Stimulated activated CD4-positive, alpha-beta T cell treated with anti-CD3 and anti-CD28 coated beads, Interleukin-1b, Interleukin-23, amount 100 ng/mL, for 48 hours (primary cell): ENCODE measurements around the gene ZNF813.
"Not testable (repeated sequence)": the region's sequence is repeated elsewhere in the genome, so short reads cannot be mapped to it uniquely, and the experiment has no call there.

Source experiments
- DNase-seq: peaks from one replicate; pipeline ENCODE4 v3.0.0-alpha.2; 2020

The ZNF813 gene

DNA sequence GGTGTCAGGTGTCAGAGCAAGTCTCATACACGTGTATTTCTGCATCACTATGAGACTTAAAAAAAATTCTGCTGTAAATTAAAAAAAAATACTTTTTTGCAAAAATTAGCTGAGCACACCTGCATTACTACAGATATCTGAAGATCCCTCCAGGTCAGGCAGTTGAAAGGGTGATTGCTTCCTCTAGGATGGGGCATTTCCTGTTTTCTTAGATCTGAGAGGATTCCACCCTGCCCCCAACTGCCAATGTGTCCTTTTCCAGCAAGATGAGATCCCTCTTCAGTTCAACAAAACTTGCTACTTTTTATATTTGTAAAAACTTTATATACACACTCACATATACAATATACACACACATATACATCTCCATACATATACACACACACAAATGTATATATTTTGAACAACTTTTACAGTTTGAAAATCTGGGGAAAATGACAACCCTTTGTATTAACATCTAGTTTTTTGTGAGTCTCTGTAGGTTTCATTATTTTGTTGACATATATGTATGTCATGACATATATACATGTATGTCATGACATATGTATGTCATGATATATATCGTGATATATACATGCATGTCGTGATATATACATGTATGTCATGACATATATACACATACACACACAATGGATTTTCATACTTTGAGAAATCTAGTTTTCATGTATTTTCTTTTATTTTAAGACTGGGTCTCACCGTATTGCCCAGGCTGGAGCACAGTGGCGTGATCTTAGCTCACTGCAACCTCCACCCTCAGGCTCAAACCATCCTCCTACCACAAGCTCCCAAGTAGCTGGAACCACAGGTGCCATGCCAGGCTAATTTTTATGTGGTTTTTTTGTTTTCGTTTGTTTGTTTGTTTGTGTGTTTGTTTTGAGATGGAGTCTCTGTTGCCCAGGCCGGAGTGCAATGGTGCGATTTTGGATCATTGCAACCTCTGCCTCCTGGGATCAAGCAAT, 17.8 kb downstream of the ZNF813 start:
- DNase-seq = no peak

DNA sequence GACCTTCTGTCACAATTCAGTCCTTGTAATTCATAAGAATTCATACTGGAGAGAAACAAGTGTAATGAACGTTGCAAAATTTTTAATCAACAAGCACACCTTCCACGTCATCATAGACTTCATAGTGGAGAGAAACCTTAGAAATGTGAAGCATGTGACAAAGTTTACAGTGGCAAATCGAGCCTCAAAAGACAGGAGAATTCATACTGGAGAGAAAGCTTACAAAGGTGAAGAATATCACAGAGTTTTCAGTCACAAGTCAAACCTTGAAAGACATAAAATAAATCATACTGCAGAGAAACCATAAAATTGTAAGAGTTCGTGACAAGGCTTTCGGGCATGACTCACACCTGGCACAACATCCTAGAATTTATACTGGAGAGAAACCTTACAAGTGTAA, 24.6 kb downstream of the ZNF813 start:
- no peak for DNase-seq

DNA sequence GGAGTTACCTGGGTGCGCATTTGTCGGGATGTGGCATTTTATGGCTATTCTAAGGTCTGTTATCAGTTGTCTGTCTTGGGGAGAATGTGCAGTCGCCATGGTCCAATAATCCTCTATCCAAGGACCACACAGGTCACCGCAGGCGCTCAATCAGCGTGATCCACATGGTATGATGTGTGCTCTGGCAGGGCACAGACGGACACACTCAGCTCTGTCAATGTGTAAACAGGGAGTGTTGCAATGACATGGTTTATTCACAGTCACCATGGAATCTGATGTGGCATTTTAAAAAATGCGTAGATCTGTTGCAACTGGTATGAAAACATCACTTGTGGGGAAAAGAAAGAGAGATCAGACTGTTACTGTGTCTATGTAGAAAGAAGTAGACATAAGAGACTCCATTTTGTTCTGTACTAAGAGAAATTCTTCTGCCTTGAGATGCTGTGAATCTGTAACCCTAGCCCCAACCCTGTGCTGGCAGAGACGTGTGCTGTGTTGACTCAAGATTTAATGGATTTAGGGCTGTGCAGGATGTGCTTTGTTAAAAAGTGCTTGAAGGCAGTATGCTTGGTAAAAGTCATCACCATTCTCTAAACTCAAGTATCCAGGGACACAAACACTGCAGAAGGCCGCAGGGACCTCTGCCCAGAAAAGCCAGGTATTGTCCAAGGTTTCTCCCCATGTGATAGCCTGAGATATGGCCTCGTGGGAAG, 29.9 kb downstream of the ZNF813 start:
- not testable (repeated sequence) for DNase-seq

DNA sequence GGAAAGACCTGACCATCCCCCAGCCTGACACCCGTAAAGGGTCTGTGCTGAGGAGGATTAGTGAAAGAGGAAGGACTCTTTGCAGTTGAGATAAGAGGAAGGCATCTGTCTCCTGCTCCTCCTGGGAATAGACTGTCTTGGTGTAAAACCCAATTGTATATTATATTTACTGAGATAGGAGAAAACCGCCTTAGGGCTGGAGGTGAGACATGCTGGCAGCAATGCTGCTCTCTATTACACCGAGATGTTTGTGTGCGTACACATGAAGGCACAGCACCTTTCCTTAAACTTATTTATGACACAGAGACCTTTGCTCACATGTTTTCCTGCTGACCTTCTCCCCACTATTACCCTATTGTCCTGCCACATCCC, 30.5 kb downstream of the ZNF813 start:
- not testable (repeated sequence) for DNase-seq

DNA sequence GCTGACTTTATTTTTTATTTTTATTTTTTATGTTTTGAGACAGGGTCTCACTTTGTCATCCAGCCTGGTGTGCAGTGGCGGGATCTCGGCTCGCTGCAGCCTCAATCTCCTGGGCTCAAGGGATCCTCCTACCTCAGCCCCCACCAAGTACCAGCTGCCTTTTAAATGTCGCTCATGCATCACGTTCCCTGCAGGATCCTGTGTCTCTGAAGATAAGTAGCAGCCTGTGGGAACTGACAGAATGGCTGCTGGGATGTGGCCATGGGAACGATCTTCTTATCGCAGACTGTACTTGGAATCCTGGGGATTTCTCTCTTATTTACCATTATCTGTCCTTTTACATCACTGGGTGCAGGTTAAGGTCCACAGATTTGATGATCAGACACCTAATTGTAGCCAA, 35.6 kb downstream of the ZNF813 start:
- DNase-seq = not testable (repeated sequence)

DNA sequence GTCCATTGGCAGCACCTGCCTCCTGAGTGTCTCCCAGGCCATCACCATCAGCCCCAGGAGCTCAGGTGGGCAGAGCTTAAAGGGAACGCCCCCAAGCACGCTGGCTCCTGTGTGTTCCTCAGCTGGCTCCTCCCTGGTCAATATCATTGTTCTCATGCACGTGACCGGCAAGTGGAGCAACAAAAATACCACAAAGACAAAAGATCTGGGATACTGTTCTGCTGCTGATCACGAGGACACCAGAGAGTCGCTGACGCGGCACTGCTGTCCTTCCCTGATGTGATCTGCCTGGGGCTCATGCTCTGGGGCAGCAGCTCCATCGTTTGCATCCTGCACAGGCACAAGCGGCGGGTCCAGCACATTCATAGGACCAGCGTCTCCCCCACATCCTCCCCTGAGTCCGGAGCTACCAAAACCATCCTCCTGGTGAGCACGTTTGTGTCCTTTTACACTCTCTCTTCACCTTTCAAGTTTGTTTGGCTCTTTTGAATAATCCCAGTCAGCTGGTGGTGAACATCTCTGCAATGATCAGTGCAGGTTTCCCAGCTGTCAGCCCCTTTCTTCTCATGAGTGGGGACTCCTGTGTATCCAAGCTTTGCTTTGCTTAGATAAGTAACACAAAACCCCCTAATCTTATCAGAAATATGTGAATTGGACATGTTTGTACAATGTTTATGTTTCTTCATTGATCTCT, 36.3 kb downstream of the ZNF813 start:
- DNase-seq = not testable (repeated sequence)

DNA sequence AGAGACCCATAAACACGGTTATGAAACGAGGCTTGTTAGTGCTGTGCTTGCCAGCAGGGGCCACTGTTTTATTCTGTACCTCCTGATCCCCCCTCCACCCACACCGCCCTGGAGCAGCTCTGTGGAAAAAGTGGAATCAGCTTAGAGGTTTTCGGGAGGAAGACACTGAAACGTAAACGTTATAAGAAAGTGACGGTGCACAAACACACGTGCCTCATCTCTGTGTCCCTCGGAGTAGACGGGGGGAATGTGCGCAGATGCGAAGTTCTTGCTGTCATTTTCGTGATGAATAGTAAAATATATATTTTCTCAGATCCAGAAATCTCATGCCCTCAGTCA, 36.8 kb downstream of the ZNF813 start:
- not testable (repeated sequence) for DNase-seq

DNA sequence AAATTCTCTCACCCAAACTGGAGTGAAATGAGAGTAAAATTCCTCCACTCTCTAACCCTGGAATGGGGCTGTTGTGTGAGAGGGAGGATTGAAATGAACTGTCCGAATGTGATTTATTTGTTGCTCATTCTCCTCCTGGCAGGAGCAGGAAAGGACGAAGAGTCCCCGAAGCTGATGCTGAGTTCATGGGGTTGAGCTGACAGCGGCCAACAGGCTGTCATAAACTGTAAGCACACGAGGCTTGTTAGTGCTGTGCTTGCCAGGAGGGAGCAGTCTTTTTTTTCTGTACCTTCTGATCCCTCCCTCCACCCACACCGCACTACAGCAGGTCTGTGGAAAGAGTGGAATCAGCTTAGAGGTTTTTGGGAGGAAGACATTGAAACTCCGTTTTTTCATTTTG, 37.4 kb downstream of the ZNF813 start:
- DNase-seq = no peak

DNA sequence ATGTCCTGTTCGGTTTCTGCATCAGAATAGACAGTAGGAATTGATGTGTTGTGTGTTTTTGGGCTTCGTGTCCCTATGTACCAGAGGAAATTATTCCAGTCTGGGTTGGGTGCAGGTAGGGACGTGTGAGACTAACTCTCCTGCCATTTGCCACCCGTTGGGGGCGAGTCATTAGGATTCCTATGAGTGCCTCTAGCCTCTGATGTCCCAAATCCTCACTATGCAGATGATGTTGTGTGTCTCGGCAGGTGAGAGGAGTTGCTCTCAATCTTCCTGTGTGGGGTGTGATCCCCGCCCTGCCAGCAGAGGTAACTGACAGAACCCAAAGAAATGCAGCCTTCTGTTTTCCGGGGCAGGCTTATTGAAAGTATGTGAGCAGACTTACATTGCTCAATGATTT, 39.2 kb downstream of the ZNF813 start:
- no peak for DNase-seq

DNA sequence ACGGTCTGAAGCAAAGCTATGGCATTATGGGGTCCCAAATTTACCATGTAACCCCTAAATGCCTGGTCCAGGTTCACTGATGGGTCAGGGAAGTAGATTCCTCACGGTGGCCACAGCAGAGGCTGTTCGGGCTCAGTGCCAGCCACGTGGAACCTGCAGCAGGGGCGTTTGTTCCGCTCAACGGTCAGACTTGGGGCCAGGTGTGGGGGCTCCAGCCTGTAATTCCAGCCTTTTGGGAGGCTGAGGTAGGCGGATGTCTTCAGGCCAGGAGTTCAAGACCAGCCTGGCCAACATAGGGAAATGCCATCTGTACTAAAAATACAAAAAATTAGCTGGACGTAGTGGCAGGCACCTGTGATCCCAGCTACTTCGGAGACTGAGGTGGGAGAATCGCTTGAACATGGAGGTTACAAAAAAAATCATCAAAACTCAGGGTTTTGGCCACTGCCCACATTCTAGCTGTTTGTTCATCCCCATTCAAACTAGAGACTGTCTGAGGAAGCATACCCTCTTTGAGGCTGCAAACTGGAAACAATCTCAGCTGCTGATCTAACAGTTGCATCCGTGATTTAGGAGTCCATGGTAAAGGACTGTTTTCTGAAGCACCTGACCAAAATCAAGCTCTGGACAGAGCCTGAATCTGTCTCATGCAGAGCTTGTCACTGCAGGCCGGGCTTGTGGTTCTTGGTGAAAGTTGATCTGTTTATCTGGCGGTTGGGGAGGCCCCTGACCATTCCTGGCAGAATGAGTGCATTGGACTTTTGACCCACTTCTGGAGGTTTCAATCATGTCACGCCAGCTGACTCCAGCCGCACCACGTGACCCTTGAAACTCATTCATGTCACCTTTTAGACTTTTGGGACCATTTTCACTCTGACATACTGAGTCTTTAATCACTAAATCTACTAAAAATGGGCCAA, 40.2 kb downstream of the ZNF813 start:
- no peak for DNase-seq

DNA sequence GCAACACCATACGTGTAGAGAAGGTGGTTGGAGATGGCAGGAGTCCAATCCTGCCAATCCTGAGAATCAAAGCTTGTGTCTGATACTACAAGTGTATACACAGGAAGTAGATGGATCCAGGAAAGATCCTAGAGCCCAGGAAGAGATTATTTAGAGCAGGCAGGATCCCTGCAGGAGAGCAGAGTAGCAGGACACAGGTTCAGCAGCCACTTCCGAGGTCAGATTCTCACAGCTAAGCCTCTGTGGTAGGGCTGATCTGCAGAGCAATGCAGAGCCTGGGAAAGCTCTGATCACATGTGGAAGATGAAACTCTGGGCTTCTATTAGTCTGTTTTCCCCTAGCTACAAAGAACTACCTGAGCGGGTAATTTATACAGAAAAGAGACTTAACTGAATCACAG, 41.9 kb downstream of the ZNF813 start:
- no peak for DNase-seq

DNA sequence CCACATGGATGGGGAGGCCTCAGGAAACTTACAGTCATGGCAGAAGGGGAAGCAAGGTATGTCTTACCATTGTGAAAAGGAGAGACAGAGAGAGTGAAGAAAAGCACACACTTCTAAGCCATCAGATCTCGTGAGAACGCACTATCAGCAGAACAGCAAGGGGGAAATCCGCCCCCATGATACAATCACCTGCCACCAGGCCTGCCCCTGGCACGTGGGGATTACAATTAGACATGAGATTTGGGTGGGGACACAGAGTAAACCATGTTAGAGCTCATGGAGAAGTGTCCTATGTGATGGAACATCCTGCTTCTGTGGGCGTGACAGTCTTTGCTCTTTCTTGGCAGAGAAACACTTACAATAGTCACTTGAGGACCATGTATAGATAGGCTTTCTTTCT, 42.3 kb downstream of the ZNF813 start:
- DNase-seq = no peak

DNA sequence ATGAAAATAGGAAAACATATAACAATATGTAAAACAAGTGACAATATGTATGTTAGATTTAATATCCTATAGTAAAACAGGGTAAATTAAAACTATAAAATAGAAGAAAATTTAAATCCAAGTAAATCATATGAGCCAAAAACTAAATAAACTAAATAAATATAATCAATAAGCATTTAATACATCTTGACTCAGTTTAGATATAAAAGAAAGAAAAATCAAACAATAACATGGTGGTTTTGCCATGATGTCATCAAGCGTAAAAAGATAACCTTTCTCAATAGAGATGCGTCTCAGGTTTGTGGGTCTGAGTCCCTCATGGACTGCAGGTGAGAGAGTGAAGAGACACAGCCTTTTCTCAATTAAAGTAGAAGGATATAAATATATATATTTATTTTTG, 43.8 kb downstream of the ZNF813 start:
- no peak for DNase-seq

DNA sequence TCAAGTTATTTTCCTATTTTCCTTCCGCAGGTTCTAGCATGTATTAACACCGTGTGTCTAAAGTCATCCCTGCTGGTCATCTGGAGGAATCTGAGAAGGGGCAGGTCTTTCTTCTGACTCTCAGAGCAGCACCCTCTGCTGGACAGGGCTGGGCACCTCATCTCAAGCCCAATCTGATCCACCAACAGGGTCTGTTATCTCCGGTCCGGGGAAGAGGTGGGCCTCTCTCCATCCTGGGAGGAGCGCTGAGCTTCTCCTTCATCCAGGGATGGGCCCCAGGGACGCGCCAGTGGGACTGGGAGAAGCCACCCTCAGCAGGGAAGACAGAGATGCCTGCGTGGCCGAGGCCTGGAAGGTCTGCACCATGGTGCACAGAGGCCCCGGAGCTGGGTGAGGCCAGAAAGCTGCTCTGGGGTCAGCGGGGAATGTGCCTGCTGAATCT, 44.4 kb downstream of the ZNF813 start:
- DNase-seq = peak; percentile 47

DNA sequence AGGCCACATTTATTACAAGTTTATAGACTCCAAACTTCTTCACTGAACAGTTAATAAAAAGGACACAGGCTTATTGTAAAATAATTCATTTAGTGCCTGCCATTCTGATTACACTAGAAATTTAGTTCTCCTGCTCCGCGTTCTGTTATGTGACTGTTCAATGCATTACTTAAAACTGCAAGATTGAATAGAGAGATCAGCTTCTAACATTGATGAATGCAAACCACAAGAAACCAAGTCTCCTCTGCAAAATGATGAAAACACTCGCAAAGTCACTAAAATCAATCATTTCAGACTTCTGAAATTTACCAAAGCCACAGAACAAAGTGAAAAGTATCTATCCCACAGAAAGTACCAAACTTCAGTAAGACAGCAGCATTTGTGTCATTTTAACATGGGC, 47.5 kb downstream of the ZNF813 start:
- DNase-seq = not testable (repeated sequence)

DNA sequence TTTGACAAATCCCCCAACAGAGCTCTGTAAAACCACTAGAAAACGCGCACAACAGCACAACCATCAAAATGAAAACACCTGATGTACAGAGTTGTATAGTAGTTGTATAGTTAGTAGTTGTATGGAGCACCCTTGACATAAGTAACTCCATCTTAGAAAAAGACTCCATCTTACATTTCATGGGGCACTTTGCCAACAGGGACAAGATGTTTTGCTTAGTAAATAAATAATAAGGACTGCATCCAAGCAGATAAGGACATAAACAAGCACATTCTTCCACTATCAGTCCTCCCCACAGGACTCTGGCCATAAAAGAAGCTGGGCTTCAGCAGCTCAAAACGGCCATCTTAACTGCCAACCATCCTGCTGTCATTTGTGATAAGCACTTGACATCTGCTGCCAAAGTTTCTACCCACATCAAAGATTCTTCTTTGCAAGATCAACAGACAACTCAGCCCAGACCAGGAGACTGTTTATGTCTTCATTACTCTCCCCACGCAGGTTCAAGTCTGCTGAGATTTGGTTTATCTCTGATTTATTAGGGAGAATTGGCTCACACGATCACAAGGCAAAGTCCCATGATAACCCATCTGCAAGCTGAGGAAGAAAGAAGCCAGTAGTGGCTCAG, 49.7 kb downstream of the ZNF813 start:
- DNase-seq = no peak

DNA sequence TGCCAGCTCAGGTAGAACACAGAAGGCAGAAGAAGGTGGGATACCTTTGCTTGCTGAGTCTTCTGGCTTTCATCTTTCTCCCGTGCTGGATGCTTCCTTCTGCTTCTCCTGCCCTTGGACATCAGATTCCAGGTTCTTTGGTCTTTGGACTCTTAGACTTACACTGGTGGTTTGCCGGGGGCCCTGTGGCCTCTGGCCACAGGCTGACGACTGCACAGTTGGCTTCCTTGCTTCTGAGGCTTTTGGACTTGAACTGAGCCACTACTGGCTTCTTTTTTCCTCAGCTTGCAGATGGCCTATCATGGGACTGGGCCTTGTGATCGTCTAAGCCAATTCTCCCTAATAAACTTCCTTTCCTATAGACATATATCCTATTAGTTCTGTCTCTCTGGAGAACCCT, 50.6 kb downstream of the ZNF813 start:
- DNase-seq = no peak

DNA sequence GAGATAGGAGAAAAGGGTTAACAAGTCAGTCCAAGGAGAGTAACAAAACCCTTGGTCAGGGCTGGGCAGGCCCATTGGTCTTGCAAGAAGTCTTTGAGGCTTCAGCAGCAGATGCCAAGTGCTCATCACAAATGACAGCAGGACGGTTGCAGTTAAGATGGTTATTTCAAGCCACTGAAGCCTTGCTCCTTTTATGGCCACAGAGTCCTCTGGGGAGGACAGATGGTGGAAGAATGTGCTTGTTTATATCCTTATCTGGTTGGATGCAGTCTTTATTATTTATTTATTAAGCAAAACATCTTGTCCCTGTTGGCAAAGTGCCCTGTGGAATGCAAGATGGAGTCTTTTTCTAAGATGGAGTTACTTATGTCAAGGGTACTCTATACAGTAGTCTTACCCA, 51.2 kb downstream of the ZNF813 start:
- DNase-seq = no peak

DNA sequence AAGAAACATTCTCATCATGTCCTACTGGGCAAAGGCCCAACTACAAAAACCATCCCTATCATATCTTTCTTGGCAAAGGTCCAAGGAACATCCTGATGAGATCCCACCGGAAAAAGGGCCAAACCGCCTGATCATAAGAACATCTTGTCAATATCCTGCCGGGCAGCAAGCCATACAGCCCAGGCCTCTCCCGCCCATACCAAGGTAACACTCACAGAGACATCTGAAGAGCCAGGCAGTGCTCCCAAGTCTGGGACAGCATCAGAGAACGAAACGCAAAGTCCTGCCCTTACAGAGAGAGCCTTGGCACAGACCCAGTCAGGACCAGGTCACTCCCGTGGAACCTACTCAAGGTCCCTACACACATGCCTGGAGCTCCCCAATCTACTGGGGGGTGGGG, 51.9 kb downstream of the ZNF813 start:
- no peak for DNase-seq

DNA sequence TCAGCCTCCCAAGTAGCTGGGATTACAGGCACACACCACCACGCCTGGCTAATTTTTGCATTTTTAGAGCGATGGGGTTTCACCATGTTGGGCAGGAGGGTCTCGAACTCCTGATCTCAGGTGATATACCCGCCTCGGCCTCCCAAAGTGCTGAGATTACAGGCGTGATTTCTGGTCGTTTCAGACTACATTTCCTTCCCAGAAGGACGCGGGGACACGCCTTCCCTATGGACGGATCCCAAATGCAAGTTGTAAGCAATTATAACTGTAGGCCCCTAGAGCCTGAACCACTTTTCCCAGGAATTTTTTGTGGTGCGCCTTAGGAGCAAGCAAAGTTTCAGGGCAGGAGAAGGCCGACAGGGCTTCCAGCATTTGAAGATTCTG, 52.6 kb downstream of the ZNF813 start:
- no peak for DNase-seq

DNA sequence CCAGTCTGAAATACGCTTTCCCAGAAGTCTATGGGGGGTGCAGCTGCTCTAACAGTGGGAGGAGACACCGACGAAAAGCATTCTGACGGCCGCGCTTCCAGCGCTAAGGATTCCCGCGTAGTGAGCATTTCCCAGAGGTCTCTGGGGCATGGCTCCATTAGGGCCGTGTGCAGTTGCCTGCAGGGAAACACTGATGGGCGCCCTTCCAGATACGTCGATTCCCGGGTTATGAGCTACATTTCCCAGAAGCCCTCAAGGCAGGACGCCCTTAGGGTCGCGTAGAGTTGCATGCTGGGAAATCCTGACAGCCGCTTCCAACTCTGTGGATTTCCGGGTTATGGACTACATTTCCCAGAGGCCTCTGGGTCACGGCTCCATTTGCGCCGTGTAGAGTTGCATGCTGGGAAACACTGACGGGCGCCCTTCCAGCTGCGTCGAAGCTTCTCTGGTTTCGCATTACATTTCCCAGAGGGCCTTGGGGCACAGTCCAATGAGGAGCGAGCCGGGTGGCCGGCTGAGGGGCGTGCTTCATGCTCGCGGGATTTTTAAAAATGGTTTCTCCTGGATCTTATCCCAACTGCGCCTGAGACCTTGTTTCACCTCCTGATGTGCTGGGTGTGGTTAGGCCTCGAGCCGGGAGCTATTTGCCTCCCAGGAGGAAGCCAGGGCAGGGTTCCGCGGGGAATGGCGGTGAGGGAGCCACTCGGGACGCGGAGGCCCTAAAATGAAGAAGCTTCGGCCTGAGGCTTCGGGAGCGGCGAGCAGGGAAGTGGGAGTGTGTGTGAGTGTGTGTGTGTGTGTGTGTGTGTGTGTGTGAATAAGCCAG, 53.2 kb downstream of the ZNF813 start:
- DNase-seq = peak; percentile 89
